Stomach (tissue), 9 donors: ENCODE measurements around the gene SPINDOC. TPM values are rescaled to one million over a fixed set of nuclear protein-coding genes. Genes with fewer than 3 reads are reported as not detected.

Source experiments
- DNase-seq, 2 donors: peaks; one replicate each; pipeline versions ENCODE4 v3.0.0 to v3.0.0-alpha.2; 2013 to 2019
- H3K27ac ChIP-seq, 5 donors: fragments of 200-600 bp in 4 of 5; sonication (generic) in 4 of 5; one replicate each; pipeline ENCODE4 v1.5.1; 2013 to 2019; ENCODE audit warnings: mild to moderate bottlenecking in 1 of 5, moderate library complexity in 1 of 5
- H3K27me3 ChIP-seq, 3 donors: fragments of 200-600 bp; sonication (generic); one replicate each; pipeline ENCODE4 v1.5.1; 2017 to 2019; ENCODE audit warnings: mixed run types in 1 of 3
- H3K36me3 ChIP-seq, 4 donors: fragments of 200-600 bp; sonication (generic); 1 replicate in 3 of 4; 2 replicates in 1 of 4; pipeline ENCODE4 v1.5.1; 2016 to 2019
- H3K4me1 ChIP-seq, 4 donors: fragments of 200-600 bp; sonication (generic); one replicate each; pipeline ENCODE4 v1.5.1; 2016 to 2019
- H3K4me3 ChIP-seq, 4 donors: fragments of 200-600 bp; sonication (generic) in 3 of 4; one replicate each; pipeline ENCODE4 v1.5.1; 2016 to 2019; ENCODE audit warnings: mild to moderate bottlenecking in 1 of 4
- H3K9me3 ChIP-seq, 4 donors: fragments of 200-600 bp; sonication (generic); one replicate each; pipeline ENCODE4 v1.5.1; 2016 to 2019
- EP300 ChIP-seq: sonication (generic); formaldehyde crosslinking; IDR thresholded peaks from one replicate; pipeline ENCODE4 v1.6.1; 2017; ENCODE audit warnings: antibody characterized with exemption
- POLR2A ChIP-seq, 4 donors: fragments of 450-650 bp; IDR thresholded peaks; one replicate each; pipeline ENCODE4 v1.6.1; 2016; ENCODE audit warnings: antibody characterized with exemption in 4 of 4, control low read depth in 2 of 4, mild to moderate bottlenecking in 1 of 4, moderate library complexity in 1 of 4
- POLR2AphosphoS5 ChIP-seq, 3 donors: sonication (generic); formaldehyde crosslinking; IDR thresholded peaks; one replicate each; pipeline ENCODE4 v1.6.1; 2016; ENCODE audit warnings: antibody characterized with exemption in 3 of 3
- WGBS, 5 donors: extraction: QIAGEN DNeasy Blood & Tissue Kit in 3 of 5; methylation state at CpG; one replicate each; pipeline versions ENCODE4 v1.1.5 to v1.1.7; 2013 to 2018; 5-methylcytosine and 5-hydroxymethylcytosine counted together
- intact Hi-C: fragments of 100-400 bp; cut with DNase I; formaldehyde crosslinking; loops from one replicate; pipeline ENCODE4 v1.15.1; 2023; ENCODE audit warnings: low total_unique reads
- polyA plus RNA-seq, 3 donors: library from polyadenylated mRNA; stranded (reverse); fragments of 200-250 nt; gene quantifications; one replicate each; pipeline ENCODE4 v1.2.3, GENCODE V29; 2013
- total RNA-seq, 5 donors: library from RNA; depleted of rRNA; stranded (reverse); fragments of >200 nt; gene quantifications; one replicate each; pipeline versions ENCODE4 v1.1.0 to v1.2.3, GENCODE V29; 2014 to 2016
- TF ChIP-seq, protein P1 (sequence below), 7 experiments: fragments of 450-650 bp in 4 of 7; fragments of 200-600 bp in 3 of 7; sonication (generic) in 3 of 7; IDR thresholded peaks; one replicate each; pipeline ENCODE4 v1.5.1; 2016 to 2019; ENCODE audit warnings: antibody characterized with exemption in 7 of 7, control low read depth in 2 of 7, mild to moderate bottlenecking in 1 of 7
- donor health status: healthy with polysubstance abuse.
- donor health status: Bipolar disorder and iron deficiency.
- donor health status: healthy.

SPINDOC gene
- total and polyA plus RNA-seq, 8 donors: 0.45 to 13.6 (median 5.7) TPM

DNA sequence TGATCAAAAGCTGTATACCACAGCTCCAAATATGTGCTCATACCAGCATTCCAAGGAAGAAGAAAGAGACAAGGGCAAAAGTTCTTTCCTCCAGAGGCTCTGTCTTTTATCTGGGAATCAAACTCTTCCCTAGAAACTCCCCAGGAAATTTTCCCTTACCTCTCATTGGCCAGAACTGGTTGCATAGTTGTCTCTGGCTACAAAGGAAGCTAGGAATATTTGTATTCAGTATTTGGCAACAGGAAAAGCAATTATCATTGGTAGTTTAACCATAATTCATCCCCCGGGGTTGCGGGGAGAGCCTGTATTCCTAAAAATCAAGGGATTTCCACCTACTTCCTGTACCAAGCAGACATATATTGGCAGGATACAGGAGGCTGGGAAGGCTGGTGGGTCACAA, 34.2 kb upstream of the SPINDOC start:
- DNase-seq: no peak
- Histone ChIP-seq H3K36me3 (no peaks in the 10 kb centered on the region), H3K27ac (no peak overlapping the region), H3K4me3 (no peak overlapping the region), H3K27me3 (no peaks in the 10 kb centered on the region), H3K9me3 (no peaks in the 10 kb centered on the region), H3K4me1 (peaks cover 0 to 3% (median 0%) of the 10 kb centered on the region in 4 donors)
- TF ChIP-seq, protein P1, sequence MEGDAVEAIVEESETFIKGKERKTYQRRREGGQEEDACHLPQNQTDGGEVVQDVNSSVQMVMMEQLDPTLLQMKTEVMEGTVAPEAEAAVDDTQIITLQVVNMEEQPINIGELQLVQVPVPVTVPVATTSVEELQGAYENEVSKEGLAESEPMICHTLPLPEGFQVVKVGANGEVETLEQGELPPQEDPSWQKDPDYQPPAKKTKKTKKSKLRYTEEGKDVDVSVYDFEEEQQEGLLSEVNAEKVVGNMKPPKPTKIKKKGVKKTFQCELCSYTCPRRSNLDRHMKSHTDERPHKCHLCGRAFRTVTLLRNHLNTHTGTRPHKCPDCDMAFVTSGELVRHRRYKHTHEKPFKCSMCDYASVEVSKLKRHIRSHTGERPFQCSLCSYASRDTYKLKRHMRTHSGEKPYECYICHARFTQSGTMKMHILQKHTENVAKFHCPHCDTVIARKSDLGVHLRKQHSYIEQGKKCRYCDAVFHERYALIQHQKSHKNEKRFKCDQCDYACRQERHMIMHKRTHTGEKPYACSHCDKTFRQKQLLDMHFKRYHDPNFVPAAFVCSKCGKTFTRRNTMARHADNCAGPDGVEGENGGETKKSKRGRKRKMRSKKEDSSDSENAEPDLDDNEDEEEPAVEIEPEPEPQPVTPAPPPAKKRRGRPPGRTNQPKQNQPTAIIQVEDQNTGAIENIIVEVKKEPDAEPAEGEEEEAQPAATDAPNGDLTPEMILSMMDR (IDR thresholded peaks at IDR 0.05): no peak
- TF ChIP-seq EP300: no peak
- intact Hi-C loops: no loop called here
- WGBS, 5 donors: 57 to 71% (median 64%) methylated on average over 2 of the region's 2 CpGs

DNA sequence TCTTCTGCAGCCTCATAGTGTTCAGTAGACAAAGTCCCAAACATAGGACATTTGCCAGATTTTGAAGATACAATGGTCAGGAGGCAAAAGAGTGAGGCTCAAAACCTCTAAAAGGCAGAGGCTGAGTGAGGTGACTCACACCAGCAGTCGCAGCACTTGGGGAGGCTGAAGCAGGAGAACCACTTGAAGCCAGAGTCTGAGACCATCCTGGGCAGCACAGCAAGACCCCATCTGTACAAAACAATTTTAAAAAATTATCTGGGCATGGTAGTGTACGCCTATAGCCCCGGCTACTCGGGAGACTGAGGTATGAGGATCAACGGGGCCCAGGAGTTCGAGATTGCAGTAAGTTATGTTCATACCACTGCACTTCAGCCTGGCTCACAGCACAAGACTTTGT, 30.5 kb upstream of the SPINDOC start:
- intact Hi-C loops: no loop called here
- no peak for DNase-seq
- TF ChIP-seq POLR2AphosphoS5 (IDR thresholded peaks at IDR 0.05) (no peak), EP300 (no peak), POLR2A (IDR thresholded peaks at IDR 0.05) (no peak)
- TF ChIP-seq, protein P1 (IDR thresholded peaks at IDR 0.05): no peak
- H3K36me3 ChIP-seq: no peaks in the 10 kb centered on the region
- 90 to 97% (median 95%) methylated on average over 6 of the region's 6 CpGs for WGBS, 5 donors
- H3K4me3 ChIP-seq: no peak overlapping the region
- no peaks in the 10 kb centered on the region for H3K9me3 ChIP-seq
- H3K4me1 ChIP-seq: peaks cover 0 to 3% (median 0%) of the 10 kb centered on the region in 4 donors
- no peak overlapping the region for H3K27ac ChIP-seq
- H3K27me3 ChIP-seq: no peaks in the 10 kb centered on the region

DNA sequence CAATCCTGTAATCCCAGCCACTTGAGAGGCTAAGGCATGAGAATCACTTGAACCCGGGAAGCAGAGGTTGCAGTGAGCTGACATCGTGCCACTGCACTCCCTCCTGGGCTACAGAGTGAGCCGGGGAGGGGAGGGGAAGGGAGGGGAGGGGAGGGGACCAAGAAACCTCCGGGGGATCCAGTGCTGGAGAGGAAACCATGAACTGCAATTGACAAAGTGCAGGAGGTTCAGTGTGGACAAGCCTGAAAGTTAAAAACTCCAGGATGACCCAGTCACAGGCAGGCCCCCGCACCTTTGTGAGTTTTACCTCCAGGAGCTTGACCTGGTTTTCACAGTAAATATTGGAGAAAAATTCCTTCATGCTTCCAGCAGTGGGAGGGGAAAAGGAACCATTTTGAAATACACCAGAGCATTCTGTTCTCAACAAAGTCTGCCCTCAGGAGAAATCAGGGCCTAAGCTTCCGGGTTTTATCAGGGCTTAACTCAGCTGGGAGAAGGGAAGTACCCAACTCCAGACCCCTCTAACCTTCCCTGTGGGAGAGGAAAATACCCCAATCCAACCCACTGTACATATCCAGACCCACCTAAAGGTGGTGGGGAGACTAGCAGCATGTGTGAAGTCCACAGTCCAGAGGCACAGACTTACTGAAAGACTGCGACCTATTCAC, 29.2 kb upstream of the SPINDOC start:
- TF ChIP-seq, protein P1 (IDR thresholded peaks at IDR 0.05): no peak
- TF ChIP-seq EP300 (no peak), POLR2A (IDR thresholded peaks at IDR 0.05) (no peak), POLR2AphosphoS5 (IDR thresholded peaks at IDR 0.05) (no peak)
- Histone ChIP-seq H3K27ac (no peak overlapping the region), H3K4me1 (peaks cover 0 to 3% (median 0%) of the 10 kb centered on the region in 4 donors), H3K27me3 (no peaks in the 10 kb centered on the region), H3K36me3 (no peaks in the 10 kb centered on the region), H3K4me3 (no peak overlapping the region), H3K9me3 (no peaks in the 10 kb centered on the region)
- 27 to 45% (median 33%) methylated on average over 6 to 7 of the region's 7 CpGs for WGBS, 5 donors
- intact Hi-C loops: no loop called here
- no peak for DNase-seq

- no peak for DNase-seq
- Histone ChIP-seq H3K9me3 (peaks cover 0 to 3% (median under 1%) of the 10 kb centered on the region in 4 donors), H3K4me1 (peaks cover 0 to 3% (median 0%) of the 10 kb centered on the region in 4 donors), H3K36me3 (no peaks in the 10 kb centered on the region), H3K4me3 (no peak overlapping the region), H3K27me3 (no peaks in the 10 kb centered on the region), H3K27ac (no peak overlapping the region)
- 84 to 100% (median 89%) methylated on average over 1 of the region's 1 CpG for WGBS, 5 donors
- no peak for TF ChIP-seq POLR2AphosphoS5 (IDR thresholded peaks at IDR 0.05)
- TF ChIP-seq POLR2A (IDR thresholded peaks at IDR 0.05): no peak
- TF ChIP-seq, protein P1 (IDR thresholded peaks at IDR 0.05): no peak
- no peak for TF ChIP-seq EP300
- intact Hi-C loops: no loop called here
Measured at GRCh38 chr11:63785823-63786222, 27.4 kb upstream of the SPINDOC start.
